HG03575 (cell line): ENCODE results near the gene HSD17B2.

Experiments used
- ATAC-seq: cut with Tn5 transposase; IDR thresholded peaks from one replicate; pipeline ENCODE4 v1.9.1; 2021; ENCODE audit not compliant: unreplicated experiment, insufficient number of reproducible peaks, low FRiP score; ENCODE audit errors: extremely low read depth

HSD17B2 gene

DNA sequence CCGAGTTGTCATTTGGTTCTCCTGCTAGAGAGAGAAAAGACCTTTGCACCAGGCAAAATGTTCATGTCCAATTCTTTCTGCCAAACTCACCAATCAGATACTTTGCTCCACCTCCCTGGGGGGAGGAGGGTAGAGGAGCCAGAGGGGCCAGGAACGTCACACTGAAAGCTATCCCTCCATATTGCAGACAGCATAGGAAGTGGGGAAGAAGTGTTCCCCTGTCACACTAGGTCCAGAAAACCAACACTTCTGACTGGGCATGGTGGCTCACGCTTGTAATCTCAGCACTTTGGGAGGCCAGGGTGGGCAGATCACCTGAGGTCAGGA lies 9.5 kb downstream of the HSD17B2 start:
- no peak for ATAC-seq

DNA sequence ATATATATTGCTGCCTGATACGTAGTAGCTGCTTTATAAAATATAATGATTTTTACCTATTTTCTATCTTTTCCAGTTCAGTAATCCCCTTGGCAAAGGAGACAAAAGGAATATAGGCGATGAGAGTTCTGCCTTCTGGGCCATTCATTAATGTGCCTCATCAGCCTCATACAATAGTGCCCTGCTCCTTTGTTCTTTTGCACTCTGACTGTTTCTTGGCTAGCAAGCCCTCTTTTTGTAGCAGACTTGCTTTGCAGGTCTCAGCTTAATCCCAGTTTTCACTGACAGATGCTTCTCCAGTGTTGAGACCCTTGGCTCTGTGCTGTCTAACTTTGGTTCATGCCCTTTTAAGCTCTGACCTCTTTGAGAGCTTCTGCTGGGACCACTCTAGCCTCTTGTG lies 10.4 kb downstream of the HSD17B2 start:
- ATAC-seq = no peak

DNA sequence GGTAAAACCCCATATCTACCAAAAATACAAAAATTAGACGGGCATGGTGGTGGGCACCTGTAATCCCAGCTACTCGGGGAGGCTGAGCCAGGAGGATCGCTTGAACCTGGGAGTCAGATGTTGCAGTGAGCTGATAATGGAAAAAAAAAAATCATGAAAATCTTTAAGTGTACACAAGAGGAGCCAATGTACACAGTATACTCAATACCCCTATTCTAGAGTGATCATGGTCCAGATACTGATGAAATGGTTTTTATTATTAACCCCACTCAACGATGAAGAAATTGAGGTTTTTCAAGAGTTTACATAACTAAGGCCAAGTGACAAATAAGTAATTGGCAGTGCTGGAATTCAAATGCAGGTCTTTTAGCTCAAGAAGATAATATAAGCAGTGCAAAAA lies 11.5 kb downstream of the HSD17B2 start:
- no peak for ATAC-seq

GRCh38 chr16:82046941-82047340 lies 11.9 kb downstream of the HSD17B2 start:
- no peak for ATAC-seq

DNA sequence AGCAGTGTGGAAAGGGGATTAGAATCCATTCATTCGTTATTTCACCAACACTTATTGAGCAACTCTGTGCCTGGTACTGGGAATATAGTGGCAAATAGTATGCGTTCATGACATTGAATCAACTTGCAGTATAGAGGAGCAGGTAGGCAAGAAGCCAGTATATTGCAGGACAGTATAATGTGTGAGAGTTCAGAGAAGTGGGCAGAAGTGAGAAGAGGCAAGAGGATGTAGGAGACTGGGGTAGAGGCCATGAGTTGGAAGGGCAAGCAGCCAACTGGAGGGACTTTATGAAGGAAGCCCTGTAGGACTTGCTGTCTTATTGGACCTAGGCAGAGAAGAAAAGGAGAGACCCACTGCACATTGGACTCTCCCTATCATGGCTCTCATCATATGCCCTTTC lies 12.3 kb downstream of the HSD17B2 start:
- no peak for ATAC-seq

- no peak for ATAC-seq
Measured at GRCh38 chr16:82047787-82048186, 12.7 kb downstream of the HSD17B2 start.

DNA sequence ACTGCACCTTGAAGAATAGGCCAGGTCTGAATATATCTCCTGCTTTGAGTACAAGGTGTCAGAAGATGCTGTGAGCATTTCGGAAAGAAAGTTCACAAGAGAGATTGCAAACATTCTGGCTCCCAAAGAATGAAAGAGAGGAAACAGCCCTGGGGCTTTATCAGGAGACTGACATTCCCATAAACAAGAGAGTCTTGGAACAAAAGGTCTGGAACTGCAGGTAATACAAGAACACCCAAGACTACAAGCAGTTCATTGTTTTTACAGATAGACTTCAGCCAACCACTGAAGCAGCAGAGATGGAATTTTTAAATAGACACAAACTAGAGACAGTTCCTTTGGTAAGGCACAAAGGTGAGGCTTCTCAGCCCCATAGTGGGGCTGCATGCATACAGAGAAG lies 14.4 kb downstream of the HSD17B2 start:
- no peak for ATAC-seq

DNA sequence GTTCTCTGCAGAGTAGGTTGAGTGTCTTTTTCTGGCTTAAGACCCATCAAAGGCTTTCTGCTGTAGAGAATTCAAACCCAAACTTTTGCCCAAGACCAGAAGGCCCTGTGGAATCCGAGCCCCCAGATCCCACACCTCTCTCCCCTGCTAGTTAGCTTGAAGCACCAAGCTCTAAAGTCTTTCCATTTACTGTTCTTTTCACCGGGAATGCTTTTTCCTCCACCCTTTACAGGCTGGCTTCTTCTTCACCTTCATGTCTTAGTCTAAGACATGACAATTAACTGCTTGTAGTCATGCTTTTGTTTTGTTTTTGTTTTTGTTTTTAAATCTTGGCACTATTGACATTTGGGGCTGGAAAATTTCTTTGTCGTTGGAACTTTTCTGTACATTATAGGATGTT lies 15.5 kb downstream of the HSD17B2 start:
- ATAC-seq = no peak

DNA sequence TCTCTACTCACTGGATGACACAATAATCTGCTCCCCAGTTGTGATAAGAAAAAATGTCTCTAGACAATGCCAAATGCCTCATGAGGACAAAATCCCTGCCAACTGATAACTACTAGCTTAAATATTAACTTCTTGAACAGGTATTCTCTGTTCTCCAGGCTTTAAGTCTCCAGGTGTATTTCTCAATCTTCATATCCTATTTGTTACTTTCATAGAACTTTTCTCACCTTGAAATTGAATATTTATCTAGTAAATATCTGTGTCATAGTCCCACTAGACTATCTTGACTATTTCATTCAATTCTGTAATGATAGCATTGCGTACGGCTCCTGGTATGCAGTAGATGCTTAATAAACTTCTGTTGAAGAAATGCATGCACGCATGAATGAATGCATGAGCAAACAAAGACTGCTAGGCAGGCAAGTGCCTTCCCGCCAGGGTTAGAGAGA lies 15.9 kb downstream of the HSD17B2 start:
- no peak for ATAC-seq

DNA sequence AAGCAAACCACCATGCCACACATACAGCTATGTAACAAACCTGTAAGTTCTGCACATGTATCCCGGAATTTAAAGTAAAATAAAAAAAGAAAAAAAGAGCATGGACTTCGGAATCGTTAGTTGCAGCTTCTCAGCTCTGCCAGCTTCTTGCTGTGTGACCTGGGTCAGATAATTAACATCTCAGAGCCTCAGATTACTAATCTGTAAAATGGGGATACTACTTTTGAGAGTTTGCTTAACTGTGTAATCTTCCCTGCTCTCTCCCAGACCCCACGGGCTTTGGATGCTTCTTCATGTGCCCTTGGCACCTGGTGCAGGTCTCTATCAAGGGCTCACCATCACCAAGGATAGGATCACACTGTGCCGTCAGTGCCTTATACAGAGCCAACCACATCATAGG lies 16.6 kb downstream of the HSD17B2 start:
- no peak for ATAC-seq

- no peak for ATAC-seq
Measured at GRCh38 chr16:82055117-82055516, 20.1 kb downstream of the HSD17B2 start.

GRCh38 chr16:82055728-82056549 lies 20.9 kb downstream of the HSD17B2 start:
- no peak for ATAC-seq

- ATAC-seq = no peak
Measured at GRCh38 chr16:82056550-82056896, 21.5 kb downstream of the HSD17B2 start.

GRCh38 chr16:82059161-82059982 lies 24.3 kb downstream of the HSD17B2 start:
- no peak for ATAC-seq

GRCh38 chr16:82059983-82060421 lies 24.9 kb downstream of the HSD17B2 start:
- no peak for ATAC-seq

DNA sequence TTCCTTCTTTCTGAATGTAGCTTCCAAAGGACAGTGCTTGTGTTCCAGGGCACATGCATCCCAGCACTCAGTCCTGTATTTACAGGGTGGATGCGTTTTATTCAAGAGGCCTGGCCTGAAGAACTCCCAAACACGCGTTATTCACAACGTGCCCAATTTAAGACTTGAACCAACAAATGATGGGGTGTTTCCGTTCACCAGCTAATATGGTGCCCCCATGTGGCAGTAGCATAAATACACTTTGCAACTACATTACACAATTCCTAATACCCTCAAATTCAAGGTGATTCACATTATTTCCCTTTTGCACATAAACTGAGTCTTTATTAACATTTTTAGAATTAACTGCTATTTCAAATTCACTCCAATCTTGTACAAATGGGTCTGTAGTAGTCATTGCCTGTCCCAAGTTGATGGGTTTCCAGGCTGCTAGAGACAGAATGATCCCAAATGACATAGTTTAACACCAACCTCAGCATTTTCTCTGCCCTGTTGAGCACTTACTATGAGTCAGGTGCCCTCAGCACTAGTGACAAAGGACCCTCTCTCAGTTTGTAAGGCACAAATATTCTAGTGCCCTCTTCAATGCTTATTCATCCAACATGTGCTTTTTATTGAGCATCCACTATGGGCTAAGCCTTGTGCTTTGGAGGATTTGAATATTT lies 26.9 kb downstream of the HSD17B2 start:
- ATAC-seq = no peak

DNA sequence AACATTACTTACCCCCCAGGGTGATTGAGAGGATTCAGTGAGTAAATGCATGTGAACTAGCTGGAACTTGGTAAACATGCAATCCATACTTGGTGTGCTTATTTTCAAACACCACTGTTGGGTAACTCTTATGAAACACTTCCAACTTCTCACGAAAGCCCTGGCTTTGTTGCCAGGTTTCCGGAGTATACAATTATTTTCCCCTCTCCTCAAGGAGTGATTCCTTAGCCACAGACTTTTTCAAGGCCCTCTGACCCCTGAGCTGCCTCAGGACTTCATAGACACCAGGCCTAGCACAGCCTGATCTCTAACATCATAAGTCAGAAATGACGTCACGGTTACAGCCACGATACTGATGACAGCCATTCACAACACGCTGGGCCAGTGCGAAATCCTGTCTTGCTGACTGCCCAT lies 27.6 kb downstream of the HSD17B2 start:
- ATAC-seq = no peak

DNA sequence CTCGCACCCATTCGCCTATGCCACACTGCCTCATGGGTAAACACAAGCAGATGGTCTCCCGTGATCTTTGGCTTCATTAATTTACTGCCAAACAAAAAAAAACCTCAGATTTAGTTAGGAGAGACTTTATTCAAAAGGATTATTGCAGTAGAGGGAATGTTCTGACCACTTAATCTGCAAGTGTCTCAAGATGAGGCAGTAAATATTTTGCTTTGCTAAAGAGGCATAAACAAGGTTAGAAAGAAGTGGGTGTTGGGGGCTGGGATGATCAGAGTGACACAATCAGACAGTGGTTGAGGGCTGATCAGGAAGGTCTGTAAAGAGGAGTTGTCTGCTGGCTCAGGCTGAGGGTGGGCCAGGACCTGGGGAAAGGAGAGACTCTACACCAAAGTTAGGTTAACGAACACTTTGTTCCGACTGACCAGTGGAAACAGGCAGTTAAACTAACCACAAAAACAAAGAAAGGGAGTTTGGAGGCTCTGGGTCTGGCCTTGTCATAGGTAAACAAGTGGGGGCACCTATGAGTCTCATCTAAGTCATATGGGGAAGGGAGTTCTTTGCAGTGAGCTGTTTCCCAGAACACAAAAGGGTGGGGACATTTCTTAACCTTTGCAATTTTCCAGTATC lies 28.5 kb downstream of the HSD17B2 start:
- no peak for ATAC-seq

- no peak for ATAC-seq
Measured at GRCh38 chr16:82067042-82067803, 32.2 kb downstream of the HSD17B2 start.
